GM12878 (cell line): ENCODE data around the gene CPLX1. TPM values are rescaled to one million over a fixed set of nuclear protein-coding genes. Genes with fewer than 3 reads are reported as not detected.

Source experiments
- ATAC-seq: fragments of 200-7000 bp; cut with Tn5 transposase; 3 replicates; pipeline ENCODE4 v1.9.1; 2020; ENCODE audit warnings: mild to moderate bottlenecking, moderate library complexity
- BruUV-seq: library from RNA; stranded (reverse); fragments of 400-500 nt; replicated peaks from 2 replicates; lab custom pipeline; 2021; lab: Mats Ljungman, UMichigan
- CTCF ChIA-PET: fragments of 300-600 bp; sonication (Branson Sonifier 250); formaldehyde crosslinking; extraction: SDS; loops from one replicate; lab custom pipeline; 2021; ENCODE audit warnings: inconsistent platforms; lab: Yijun Ruan, JAX
- POLR2A ChIA-PET: fragments of 350-600 bp; formaldehyde crosslinking; extraction: SDS; loops from one replicate; lab custom pipeline; 2021; ENCODE audit warnings: inconsistent platforms; lab: Charles Lee
- RAD21 ChIA-PET: fragments of 300-600 bp; sonication (Branson Sonifier 250); formaldehyde crosslinking; loops from one replicate; lab custom pipeline; 2023; ENCODE audit warnings: antibody characterized with exemption; ENCODE audit not compliant: unreplicated experiment; lab: Charles Lee
- SMC1A ChIA-PET: fragments of 300-600 bp; sonication (Branson Sonifier 250); formaldehyde crosslinking; loops from one replicate; lab custom pipeline; 2023; ENCODE audit not compliant: unreplicated experiment, uncharacterized antibody; lab: Charles Lee
- DNase-seq: peaks from one replicate; pipeline ENCODE4 v3.0.0-alpha.2; 2011; ENCODE audit warnings: low read depth, low spot score
- FAIRE-seq: peaks from 3 replicates; lab custom pipeline; 2011; peaks lifted over from hg19 to GRCh38; lab: Jason Lieb, UNC
- H2AFZ ChIP-seq: 2 replicates; pipeline ENCODE4 v1.6.0; 2011; ENCODE audit warnings: low read depth, low read length, control low read depth; ENCODE audit not compliant: control insufficient read depth
- H3K27ac ChIP-seq: 2 replicates; pipeline ENCODE4 v1.5.1; 2011; ENCODE audit warnings: control low read depth; ENCODE audit not compliant: control insufficient read depth, insufficient read depth
- H3K27me3 ChIP-seq, 2 experiments: replicated peaks in 1 of 2; 2 replicates each; pipeline versions ENCODE4 v1.6.0 to v1.6.1; 2011; ENCODE audit warnings: low read length in 1 of 2; ENCODE audit not compliant: control insufficient read depth in 2 of 2, insufficient read depth in 2 of 2
- H3K36me3 ChIP-seq, 2 experiments: 2 replicates each; pipeline ENCODE4 v1.5.1; 2011; ENCODE audit warnings: low read length in 1 of 2; ENCODE audit not compliant: control insufficient read depth in 2 of 2, insufficient read depth in 2 of 2
- H3K4me1 ChIP-seq: 2 replicates; pipeline ENCODE4 v1.6.1; 2011; ENCODE audit warnings: mild to moderate bottlenecking, low read length, moderate library complexity, mixed read lengths; ENCODE audit not compliant: control insufficient read depth, insufficient read depth
- H3K4me2 ChIP-seq: 2 replicates; pipeline ENCODE4 v1.6.0; 2011; ENCODE audit warnings: control low read depth; ENCODE audit not compliant: control insufficient read depth, insufficient read depth
- H3K4me3 ChIP-seq: fragments of 200-600 bp; sonication (generic); 2 replicates; pipeline ENCODE4 v1.5.1; 2016
- H3K79me2 ChIP-seq: 2 replicates; pipeline ENCODE4 v1.6.0; 2011; ENCODE audit warnings: low read length; ENCODE audit not compliant: control insufficient read depth, insufficient read depth
- H3K9ac ChIP-seq: 2 replicates; pipeline ENCODE4 v1.8.0; 2011; ENCODE audit warnings: low read length, control low read depth, mixed read lengths; ENCODE audit not compliant: control insufficient read depth, insufficient read depth
- H3K9me3 ChIP-seq: replicated peaks from 3 replicates; pipeline ENCODE4 v1.5.1; 2011; ENCODE audit warnings: mild to moderate bottlenecking, low read length; ENCODE audit not compliant: control insufficient read depth, insufficient read depth
- H4K20me1 ChIP-seq: 2 replicates; pipeline ENCODE4 v1.6.0; 2011; ENCODE audit not compliant: control insufficient read depth, insufficient read depth
- ATF7 ChIP-seq: fragments of 450-650 bp; IDR thresholded peaks from 2 replicates; pipeline ENCODE4 v1.6.1; 2016; ENCODE audit warnings: low read depth, mild to moderate bottlenecking
- BMI1 ChIP-seq: fragments of 450-650 bp; IDR thresholded peaks from 2 replicates; pipeline ENCODE4 v1.6.1; 2016; ENCODE audit warnings: mild to moderate bottlenecking, moderate library complexity, borderline replicate concordance
- CBFB ChIP-seq: IDR thresholded peaks from 2 replicates; pipeline ENCODE4 v1.6.1; 2016; ENCODE audit warnings: antibody characterized with exemption, low read depth
- CBX3 ChIP-seq: fragments of 200-600 bp; sonication (generic); IDR thresholded peaks from 2 replicates; pipeline ENCODE4 v1.6.1; 2016; ENCODE audit warnings: low read depth, borderline replicate concordance
- E2F4 ChIP-seq: IDR thresholded peaks from 2 replicates; pipeline ENCODE4 v1.6.1; 2012; ENCODE audit warnings: low read depth, low read length, improper control_type of control experiment
- IRF5 ChIP-seq: fragments of 450-650 bp; IDR thresholded peaks from 2 replicates; pipeline ENCODE4 v1.6.1; 2017; ENCODE audit warnings: borderline replicate concordance
- MLLT1 ChIP-seq: fragments of 450-650 bp; IDR thresholded peaks from 2 replicates; pipeline ENCODE4 v1.6.1; 2016; ENCODE audit warnings: mild to moderate bottlenecking
- MTA2 ChIP-seq: fragments of 450-650 bp; IDR thresholded peaks from 2 replicates; pipeline ENCODE4 v1.6.1; 2016; ENCODE audit warnings: low read depth, mild to moderate bottlenecking, moderate library complexity
- PAX5 ChIP-seq: IDR thresholded peaks from 2 replicates; pipeline ENCODE4 v1.6.1; 2011; ENCODE audit warnings: low read depth, low read length, borderline replicate concordance
- PAX8 ChIP-seq: fragments of 450-650 bp; IDR thresholded peaks from 2 replicates; pipeline ENCODE4 v1.6.1; 2017; ENCODE audit warnings: mild to moderate bottlenecking, moderate library complexity
- POLR2AphosphoS2 ChIP-seq: IDR thresholded peaks from 2 replicates; pipeline ENCODE4 v1.6.1; 2011; ENCODE audit warnings: low read depth, mild to moderate bottlenecking, low read length, improper control_type of control experiment, moderate library complexity
- RAD21 ChIP-seq: IDR thresholded peaks from 2 replicates; pipeline ENCODE4 v1.6.1; 2011; ENCODE audit warnings: mild to moderate bottlenecking, low read depth, low read length, moderate library complexity; ENCODE audit not compliant: insufficient read depth
- RCOR1 ChIP-seq: conservative IDR thresholded peaks from 2 replicates; pipeline ENCODE4 v1.6.1; 2012; ENCODE audit warnings: low read depth, low read length, improper control_type of control experiment
- REST ChIP-seq: IDR thresholded peaks from 2 replicates; pipeline ENCODE4 v1.6.1; 2012; ENCODE audit warnings: mild to moderate bottlenecking, low read depth, low read length
- STAT3 ChIP-seq: IDR thresholded peaks from 2 replicates; pipeline ENCODE4 v1.6.1; 2011; ENCODE audit warnings: low read depth, low read length, improper control_type of control experiment
- TAF1 ChIP-seq: IDR thresholded peaks from 2 replicates; pipeline ENCODE4 v1.6.1; 2011; ENCODE audit warnings: mild to moderate bottlenecking, low read depth, low read length, borderline replicate concordance
- WGBS: methylation state at CpG from one replicate; pipeline ENCODE4 v1.1.6; 2016; ENCODE audit warnings: low lambda C conversion rate; ENCODE audit not compliant: insufficient replicate concordance, insufficient coverage; ENCODE audit errors: missing lambda C conversion rate; 5-methylcytosine and 5-hydroxymethylcytosine counted together
- in situ Hi-C: fragments of 300-500 bp; cut with MboI; formaldehyde crosslinking; loops from 9 replicates; pipeline ENCODE4 v1.14.3; 2018; ENCODE audit warnings: mixed read lengths
- intact Hi-C: fragments of 100-400 bp; cut with micrococcal nuclease; formaldehyde crosslinking; loops from one replicate; pipeline ENCODE4 v1.14.2; 2022; ENCODE audit not compliant: unreplicated experiment
- polyA plus RNA-seq, 11 experiments: library from polyadenylated mRNA; depleted of rRNA in 4 of 11; unstranded in 6 of 11; stranded (reverse) in 5 of 11; fragments of >200 nt; fragmentation: Nextera tagmentation in 4 of 11; fragmentation: Illumina TruSeq in 1 of 11; extraction: Ambion mirVana in 4 of 11; extraction: Trizol in 1 of 11; gene quantifications; 1 replicate in 1 of 11; 2 replicates in 10 of 11; pipeline versions ENCODE4 v1.2.1 to v1.2.3, GENCODE V29; 2011 to 2016; ENCODE audit warnings: inconsistent platforms in 2 of 11, missing spikeins in 2 of 11, low read depth in 1 of 11
- total RNA-seq, 4 experiments: library from RNA; depleted of rRNA in 3 of 4; stranded (reverse); fragments of >200 nt in 3 of 4; fragmentation: Illumina TruSeq in 1 of 4; extraction: Trizol in 1 of 4; gene quantifications; 2 replicates each; pipeline versions ENCODE4 v1.2.1 to v1.2.3, GENCODE V29; 2013 to 2021

CPLX1 gene
- total and polyA plus RNA-seq, 10 of the 15 experiments (the other 5 are each of a cell fraction or from before 2014, with no cell fraction given), result 0.04 to 1.2 (median 0.13) TPM; not detected in 5

GRCh38 chr4:874056-874455, 48.1 kb upstream of the CPLX1 start:
- peaks cover 25 to 31% of the 10 kb centered on the region in 2 experiments for H3K36me3 ChIP-seq
- intact Hi-C loops, result no loop called here
- TF ChIP-seq REST, result no peak
- no peak for TF ChIP-seq CBX3
- no peak for TF ChIP-seq CBFB
- no peak for TF ChIP-seq RAD21
- no peak for TF ChIP-seq IRF5
- TF ChIP-seq E2F4, result no peak
- no peak for TF ChIP-seq ATF7
- TF ChIP-seq MLLT1, result no peak
- TF ChIP-seq STAT3, result no peak
- no peak for TF ChIP-seq PAX5
- TF ChIP-seq PAX8, result no peak
- no peak for TF ChIP-seq POLR2AphosphoS2
- no peak for TF ChIP-seq MTA2
- no peak for TF ChIP-seq BMI1
- TF ChIP-seq RCOR1, result no peak
- TF ChIP-seq TAF1, result no peak

More at GRCh38 chr4:874056-874455, 48.1 kb upstream of the CPLX1 start:
- H3K4me3 ChIP-seq, result no peak overlapping the region
- POLR2A ChIA-PET, result no interaction called here
- FAIRE-seq (no peak), ATAC-seq (no peak), DNase-seq (no peak)
- no peak overlapping the region for H3K9ac ChIP-seq
- H3K27ac ChIP-seq, result no peak overlapping the region
- RAD21 ChIA-PET, result no interaction called here
- H3K27me3 ChIP-seq, result no peaks in the 10 kb centered on the region
- H3K4me1 ChIP-seq, result peaks cover 2% of the 10 kb centered on the region; the same call in 1 of the 2 replicates
- no peaks in the 10 kb centered on the region for H3K79me2 ChIP-seq
- H3K9me3 ChIP-seq, result no peaks in the 10 kb centered on the region; the same call in 2 of the 3 replicates
- SMC1A ChIA-PET, result no interaction called here
- WGBS, result 87% methylated on average over 9 of the region's 9 CpGs
- CTCF ChIA-PET, result no interaction called here
- no TSS peak for BruUV-seq
- no peaks in the 10 kb centered on the region for H4K20me1 ChIP-seq
- no peak overlapping the region for H2AFZ ChIP-seq
- H3K4me2 ChIP-seq, result no peak overlapping the region
- in situ Hi-C loops, result no loop called here
